ENCODE data around the gene MAOA. TPM values are rescaled to one million over a fixed set of nuclear protein-coding genes. Genes with fewer than 3 reads are reported as not detected.
A peak's percentile ranks its signal among the peaks of the same experiment; 100 is the strongest.
"Not testable (repeated sequence)": the region's sequence is repeated elsewhere in the genome, so short reads cannot be mapped to it uniquely, and the experiment has no call there.

MAOA gene
- 0.30 and 0.45 TPM in 2 replicates for total RNA-seq
- long read RNA-seq, full-length matches to known transcripts, result 1 of 1 reads
- long read RNA-seq, partial matches to known transcripts, result 0 of 1 reads
- long read RNA-seq, other reads (novel, unspliced or antisense), result 0 of 1 reads

- H3K36me3 Mint-ChIP-seq (ENCODE audit: low read depth), result peaks cover 4% of the 10 kb centered on the region
- no peak for TF ChIP-seq CTCF (conservative IDR thresholded peaks at IDR 0.05)
- no peak for DNase-seq (ENCODE audit: low read depth, low spot score)
- H3K27me3 Mint-ChIP-seq (ENCODE audit: low read depth), result no peaks in the 10 kb centered on the region
- H3K27ac Mint-ChIP-seq (ENCODE audit: unreplicated experiment), result no peak within 1 kb of the TSS
- H3K4me1 Mint-ChIP-seq, result no peaks in the 10 kb centered on the region
- peak within 1 kb of the TSS; percentile 96 for H3K4me3 Mint-ChIP-seq
- H3K9me3 Mint-ChIP-seq, result peaks cover 5% of the 10 kb centered on the region
These were observed at the start of gene MAOA for GRCh38 chrX:43656005-43656494. Gene MAOA (plus strand): TSS chrX:43656299. CDS start chrX:43656342, 43 bp downstream.

GRCh38 chrX:43612400-43612799, 43.7 kb upstream of the MAOA start:
- H3K9me3 Mint-ChIP-seq, result peaks cover 6% of the 10 kb centered on the region
- H3K36me3 Mint-ChIP-seq (ENCODE audit: low read depth), result peaks cover 5% of the 10 kb centered on the region
- no peak for TF ChIP-seq CTCF (conservative IDR thresholded peaks at IDR 0.05)
- H3K27ac Mint-ChIP-seq (ENCODE audit: unreplicated experiment), result no peak overlapping the region
- no peaks in the 10 kb centered on the region for H3K4me1 Mint-ChIP-seq
- no peaks in the 10 kb centered on the region for H3K27me3 Mint-ChIP-seq (ENCODE audit: low read depth)
- no peak overlapping the region for H3K4me3 Mint-ChIP-seq
- no peak for DNase-seq (ENCODE audit: low read depth, low spot score)

- Mint-ChIP-seq H3K4me3 (no peak overlapping the region), H3K4me1 (peaks cover 22% of the 10 kb centered on the region), H3K9me3 (peaks cover 10% of the 10 kb centered on the region), H3K36me3 (ENCODE audit: low read depth) (peaks cover 2% of the 10 kb centered on the region), H3K27me3 (ENCODE audit: low read depth) (no peaks in the 10 kb centered on the region), H3K27ac (ENCODE audit: unreplicated experiment) (no peak overlapping the region)
- DNase-seq (ENCODE audit: low read depth, low spot score), result no peak
- TF ChIP-seq CTCF (conservative IDR thresholded peaks at IDR 0.05), result no peak
These were observed 40.4 kb upstream of the MAOA start for GRCh38 chrX:43615660-43616059.

GRCh38 chrX:43618366-43619205, 37.5 kb upstream of the MAOA start:
- peaks cover 22% of the 10 kb centered on the region for H3K4me1 Mint-ChIP-seq
- no peak overlapping the region for H3K27ac Mint-ChIP-seq (ENCODE audit: unreplicated experiment)
- no peak for TF ChIP-seq CTCF (conservative IDR thresholded peaks at IDR 0.05)
- H3K9me3 Mint-ChIP-seq, result peaks cover 7% of the 10 kb centered on the region
- no peaks in the 10 kb centered on the region for H3K27me3 Mint-ChIP-seq (ENCODE audit: low read depth)
- DNase-seq (ENCODE audit: low read depth, low spot score), result no peak
- no peaks in the 10 kb centered on the region for H3K36me3 Mint-ChIP-seq (ENCODE audit: low read depth)
- no peak overlapping the region for H3K4me3 Mint-ChIP-seq

- H3K36me3 Mint-ChIP-seq (ENCODE audit: low read depth); H3K9me3 Mint-ChIP-seq; H3K27me3 Mint-ChIP-seq (ENCODE audit: low read depth); H3K4me3 Mint-ChIP-seq; H3K27ac Mint-ChIP-seq (ENCODE audit: unreplicated experiment); DNase-seq (ENCODE audit: low read depth, low spot score): not testable (repeated sequence)
- peaks cover 22% of the 10 kb centered on the region for H3K4me1 Mint-ChIP-seq
These were observed 36.2 kb upstream of the MAOA start for GRCh38 chrX:43619861-43620260.

- H3K36me3 Mint-ChIP-seq (ENCODE audit: low read depth), result no peaks in the 10 kb centered on the region
- no peak overlapping the region for H3K27ac Mint-ChIP-seq (ENCODE audit: unreplicated experiment)
- no peaks in the 10 kb centered on the region for H3K4me1 Mint-ChIP-seq
- TF ChIP-seq CTCF (conservative IDR thresholded peaks at IDR 0.05), result no peak
- no peak for DNase-seq (ENCODE audit: low read depth, low spot score)
- no peak overlapping the region for H3K4me3 Mint-ChIP-seq
- peaks cover 4% of the 10 kb centered on the region for H3K9me3 Mint-ChIP-seq
- no peaks in the 10 kb centered on the region for H3K27me3 Mint-ChIP-seq (ENCODE audit: low read depth)
These were observed 29.0 kb upstream of the MAOA start for GRCh38 chrX:43627147-43627546.

Measured in neural crest cell (in vitro differentiated cells).